Fibroblast of skin of scalp (primary cell): ENCODE results near the gene KIAA1671.

Experiments
- DNase-seq: peaks from one replicate; pipeline ENCODE4 v3.0.0-alpha.2; 2013

KIAA1671 gene

DNA sequence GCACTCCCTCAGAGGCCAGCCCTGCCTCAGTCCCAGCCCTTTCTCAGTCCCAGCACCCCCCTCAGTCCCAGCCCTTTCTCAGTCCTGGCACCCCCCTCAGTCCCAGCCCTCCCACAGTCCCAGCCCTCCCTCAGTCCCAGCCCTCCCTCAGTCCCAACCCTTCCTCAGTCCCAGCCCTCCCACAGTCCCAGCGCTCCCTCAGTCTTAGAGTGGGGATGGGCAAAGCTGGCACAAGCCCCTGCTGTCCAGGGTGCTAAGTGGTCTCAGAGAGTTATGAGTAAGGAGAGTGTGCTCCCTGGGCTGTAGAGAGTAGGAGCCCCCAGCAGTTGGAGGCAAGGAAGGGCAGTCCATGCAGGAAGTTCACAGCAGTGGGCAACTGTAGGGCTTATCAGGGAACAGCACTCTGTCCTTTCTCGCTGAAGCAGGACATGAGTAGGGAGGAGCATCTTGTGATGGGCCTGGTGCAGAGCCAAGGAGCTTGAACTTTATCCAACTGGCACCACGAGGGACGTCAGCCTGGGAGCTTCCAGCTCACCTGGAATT is 195.7 kb downstream of the KIAA1671 start:
- DNase-seq = no peak

GRCh38 chr22:25149014-25149413 is 196.5 kb downstream of the KIAA1671 start:
- DNase-seq = no peak

GRCh38 chr22:25153961-25154666 is 201.6 kb downstream of the KIAA1671 start:
- DNase-seq = peak; percentile 18

DNA sequence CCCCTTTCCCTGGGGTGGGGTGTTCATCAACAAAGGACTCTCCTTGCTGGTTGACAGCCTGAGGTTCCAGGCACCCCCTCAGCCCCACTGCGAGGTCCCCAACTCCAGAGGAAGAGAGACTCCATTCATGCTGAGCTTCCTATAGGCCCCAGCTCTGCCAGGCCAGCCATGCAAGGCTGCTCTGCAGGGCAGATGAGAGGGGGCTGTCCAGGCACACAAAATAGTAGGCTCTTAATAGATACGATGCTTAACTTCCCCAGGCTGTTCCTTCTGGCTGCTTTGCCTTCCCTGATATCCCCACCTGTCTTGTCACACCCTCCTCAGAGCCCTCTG is 202.1 kb downstream of the KIAA1671 start:
- no peak for DNase-seq

DNA sequence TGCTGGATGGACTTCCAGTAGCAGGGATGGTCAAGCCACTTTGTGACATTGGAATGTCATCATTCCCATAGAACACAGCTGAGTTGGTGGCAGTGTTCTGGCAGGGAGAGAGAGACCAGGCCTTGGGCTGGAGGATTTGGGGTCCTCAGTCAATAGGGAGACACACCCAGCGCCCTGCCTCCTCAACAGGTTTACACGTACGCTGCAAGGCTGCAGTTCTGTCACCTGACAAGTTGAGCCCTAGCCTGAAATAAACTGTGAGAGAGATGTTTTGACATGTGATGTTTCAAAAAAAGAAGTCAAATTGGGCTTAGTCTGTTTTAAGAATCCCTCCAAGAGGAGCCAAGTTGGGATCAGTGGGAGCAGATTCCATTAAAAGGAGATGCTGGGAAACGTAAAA is 204.2 kb downstream of the KIAA1671 start:
- DNase-seq = no peak

GRCh38 chr22:25159028-25159427 is 206.5 kb downstream of the KIAA1671 start:
- DNase-seq = peak; percentile 6

DNA sequence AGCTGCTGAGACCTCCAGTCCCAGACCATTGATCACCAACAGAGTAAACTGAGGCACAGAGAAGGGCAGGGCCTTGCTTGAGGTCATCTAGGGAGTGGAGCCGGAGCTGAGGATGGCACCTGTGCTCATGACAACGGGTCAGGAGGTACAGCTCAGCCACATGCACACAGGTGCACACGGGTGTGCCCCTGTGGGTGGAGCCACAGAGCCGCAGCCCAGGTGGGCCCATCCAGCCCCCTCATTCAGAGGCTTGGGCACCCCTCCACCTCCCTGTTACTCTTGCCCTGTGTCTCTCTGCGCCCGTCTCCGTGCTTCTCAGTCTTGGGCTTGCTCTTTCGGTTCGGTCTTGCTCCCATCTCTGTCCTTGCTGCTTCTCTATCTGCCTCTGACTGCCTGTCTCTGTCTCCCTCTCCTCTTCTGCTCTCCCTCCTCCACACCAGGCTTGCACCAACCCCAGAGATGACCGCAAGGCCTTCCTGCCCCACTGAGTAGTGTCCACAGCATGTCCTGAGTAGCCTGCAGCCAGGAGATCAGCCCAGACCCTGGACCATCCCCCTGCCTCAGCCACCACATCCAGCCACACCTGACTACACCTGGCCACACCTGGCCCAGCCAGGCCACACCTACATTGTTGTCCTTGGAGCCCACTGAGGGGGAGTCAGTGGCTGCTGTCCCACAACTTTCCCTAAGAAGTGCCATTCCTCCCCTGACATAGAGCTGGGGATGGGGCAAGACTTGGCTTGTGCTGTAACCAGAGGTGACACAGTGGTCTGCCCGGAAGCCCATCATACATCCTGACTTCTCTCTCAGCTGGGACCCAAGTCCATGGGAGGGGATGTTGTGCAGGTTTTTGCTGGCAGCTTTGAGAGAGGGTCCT is 207.8 kb downstream of the KIAA1671 start:
- no peak for DNase-seq

- DNase-seq = no peak
Measured at GRCh38 chr22:25161017-25161915, 208.8 kb downstream of the KIAA1671 start.

GRCh38 chr22:25161916-25162530 is 209.5 kb downstream of the KIAA1671 start:
- no peak for DNase-seq

DNA sequence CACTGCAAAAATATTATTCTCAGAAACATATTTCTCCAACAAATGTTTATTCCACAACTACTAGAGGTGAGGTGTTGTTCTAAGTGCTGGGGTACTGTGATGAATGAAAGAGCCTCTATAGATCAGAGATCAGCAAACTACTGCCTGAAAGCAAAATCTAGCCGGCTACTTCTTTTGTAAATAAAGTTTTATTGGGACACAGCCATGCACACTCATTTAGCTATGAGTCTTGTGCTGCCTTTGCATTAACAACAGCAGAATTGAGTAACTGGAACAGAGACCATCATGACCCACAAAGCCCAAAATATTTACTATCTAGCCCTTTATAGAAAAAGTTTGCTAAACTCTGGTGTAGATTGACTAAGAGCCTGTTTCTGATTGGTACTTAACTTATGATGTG is 210.0 kb downstream of the KIAA1671 start:
- no peak for DNase-seq

DNA sequence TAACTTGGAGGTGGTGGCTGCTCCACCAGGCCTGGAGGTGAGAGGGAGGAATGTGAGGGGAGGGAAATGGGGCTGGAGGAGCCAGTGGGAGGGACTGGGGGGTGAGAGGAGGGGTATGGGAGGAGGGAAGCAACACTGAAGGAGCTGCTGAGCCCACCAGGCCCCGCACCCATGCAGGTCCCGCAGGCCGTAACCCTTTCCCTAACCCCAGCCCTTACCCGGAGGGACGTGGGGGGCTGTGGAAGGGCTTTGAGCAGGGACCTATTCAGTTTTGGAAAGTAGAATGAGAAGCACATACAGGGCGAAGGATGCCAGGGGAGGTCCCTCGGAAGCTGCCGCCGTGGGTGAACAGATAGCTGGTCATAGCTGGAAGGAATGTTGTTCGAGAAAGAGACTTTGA is 213.3 kb downstream of the KIAA1671 start:
- no peak for DNase-seq

DNA sequence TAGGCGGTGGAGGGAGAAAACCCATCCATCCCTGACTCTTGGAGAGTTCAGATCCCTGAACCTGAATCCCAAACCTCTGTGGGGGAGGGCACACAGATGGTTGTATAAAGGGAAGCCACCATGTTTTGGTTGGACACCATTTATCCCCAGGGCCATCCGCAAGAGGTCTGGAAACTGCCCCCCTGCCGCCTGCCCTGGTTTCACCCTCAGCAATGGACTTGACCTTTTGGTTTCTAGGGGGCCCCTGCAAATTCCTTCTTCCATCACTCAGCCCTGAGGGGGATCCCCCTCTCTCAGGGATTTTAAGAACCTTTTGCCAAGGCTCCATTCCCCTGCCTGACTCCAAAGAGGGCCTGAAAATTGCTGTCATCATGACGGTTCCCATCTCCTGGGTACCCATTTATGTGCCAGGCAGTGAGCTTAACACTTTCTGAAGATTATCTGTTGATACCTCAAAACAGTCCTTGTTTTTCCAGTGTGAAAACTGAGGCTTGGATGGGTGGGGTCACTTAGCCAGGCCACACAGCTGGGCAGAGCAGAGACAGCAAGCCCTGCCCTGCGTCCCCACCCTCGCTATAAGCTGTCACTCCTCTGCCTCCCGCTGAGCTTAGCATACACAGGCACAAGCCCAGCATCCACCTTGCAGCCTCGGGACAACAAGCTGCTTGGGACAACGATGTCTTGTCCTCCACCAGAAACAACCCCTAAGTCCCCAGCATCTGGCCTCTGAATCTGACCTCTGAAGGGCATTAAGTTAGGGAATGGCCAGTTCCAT is 213.9 kb downstream of the KIAA1671 start:
- no peak for DNase-seq

- no peak for DNase-seq
Measured at GRCh38 chr22:25167082-25167481, 214.6 kb downstream of the KIAA1671 start.

GRCh38 chr22:25167834-25168601 is 215.5 kb downstream of the KIAA1671 start:
- DNase-seq = no peak

DNA sequence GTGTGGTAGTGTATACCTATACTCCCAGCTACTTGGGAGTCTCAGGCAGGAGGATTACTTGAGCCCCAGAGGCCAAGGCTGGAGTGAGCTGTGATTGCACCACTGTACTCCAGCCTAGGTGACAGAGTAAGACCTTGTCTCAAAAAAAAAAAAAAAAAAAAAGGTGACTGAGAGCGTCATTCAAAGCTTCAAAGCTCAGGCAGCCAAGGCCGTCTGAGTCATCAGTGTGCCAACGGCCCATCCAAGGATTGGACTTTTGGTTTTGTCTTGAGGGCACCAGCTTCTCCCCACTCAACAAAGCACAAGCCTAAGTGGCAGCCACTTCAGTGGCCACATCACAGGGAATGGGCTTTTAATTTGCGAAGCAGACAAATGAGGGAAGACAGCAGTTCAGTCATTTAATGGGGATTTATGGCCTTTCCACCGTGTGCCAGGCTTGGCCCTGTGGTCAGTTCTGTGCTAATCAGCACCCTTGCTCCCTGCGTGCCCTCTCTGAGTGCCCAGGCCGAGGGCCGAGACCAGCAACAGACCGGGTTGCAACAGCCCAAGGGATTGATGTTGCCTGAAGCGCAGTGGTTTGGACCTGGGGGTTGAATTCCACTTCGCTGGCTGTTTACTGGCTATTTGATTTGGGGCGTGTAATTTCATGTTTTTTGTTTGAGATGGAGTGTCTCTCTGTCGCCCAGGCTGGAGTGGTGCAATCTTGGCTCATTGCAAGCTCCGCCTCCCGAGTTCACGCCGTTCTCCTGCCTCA is 216.9 kb downstream of the KIAA1671 start:
- DNase-seq = no peak

DNA sequence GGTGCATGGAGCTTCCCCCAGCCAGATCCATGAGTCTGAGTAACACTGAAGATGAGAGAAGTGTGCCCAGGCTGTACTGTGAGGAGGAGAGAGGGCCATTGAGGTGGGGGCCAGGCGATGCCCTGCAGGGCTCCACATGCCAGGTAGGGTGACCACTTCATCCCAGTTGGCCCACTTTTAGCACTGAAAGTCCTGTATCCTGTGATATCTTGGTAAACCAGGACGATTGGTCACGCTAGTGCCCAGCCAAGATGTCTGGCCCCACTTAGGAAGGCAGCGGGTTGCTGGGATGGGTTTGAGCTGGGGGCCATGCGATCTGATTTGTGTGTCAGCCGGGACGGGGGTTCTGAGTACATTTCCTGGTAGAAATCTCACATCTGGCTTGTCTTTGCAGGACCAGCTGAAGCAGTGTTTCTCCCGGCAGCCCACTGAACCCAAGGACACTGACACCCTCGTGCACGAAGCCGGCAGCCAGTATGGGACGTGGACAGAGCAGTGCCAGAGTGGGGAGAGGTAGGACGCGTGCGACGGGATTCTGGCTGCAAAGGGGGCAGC is 218.0 kb downstream of the KIAA1671 start:
- DNase-seq = no peak

- no peak for DNase-seq
Measured at GRCh38 chr22:25172153-25172552, 219.6 kb downstream of the KIAA1671 start.

GRCh38 chr22:25174156-25174887 is 221.8 kb downstream of the KIAA1671 start:
- no peak for DNase-seq

DNA sequence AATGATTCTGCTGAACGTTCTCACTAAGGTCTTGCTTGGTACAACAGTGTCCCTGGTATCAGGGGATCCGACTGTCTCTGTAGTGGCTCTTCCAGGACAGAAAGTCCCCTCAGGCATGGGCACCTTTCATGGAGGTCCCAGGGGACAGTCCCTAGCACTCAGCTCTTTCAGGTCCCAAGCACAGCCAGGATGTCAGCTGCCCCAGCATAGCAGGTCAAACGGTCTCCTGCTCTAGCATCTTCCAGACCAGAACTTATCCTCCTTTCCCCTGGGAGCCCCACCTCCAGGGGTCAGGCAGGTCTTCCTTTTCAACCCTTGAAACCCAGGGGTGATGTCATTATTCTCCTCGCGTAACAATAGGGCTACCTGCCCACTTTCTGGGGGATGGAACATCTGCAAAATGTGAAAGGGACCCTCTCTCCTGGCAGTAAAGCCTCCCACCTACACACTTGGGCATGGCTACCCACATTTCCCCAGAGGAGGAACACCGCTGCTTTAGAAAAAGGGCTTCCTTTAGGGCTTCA is 222.4 kb downstream of the KIAA1671 start:
- DNase-seq = no peak
